ENCODE results near the gene ADAT1. TPM values are rescaled to one million over a fixed set of nuclear protein-coding genes. Genes with fewer than 3 reads are reported as not detected.

ADAT1 gene
- total and polyA plus RNA-seq, 10 of the 15 experiments (the other 5 are each of a cell fraction or from before 2014, with no cell fraction given) = 26.2 to 77.4 (median 55.8) TPM

DNA sequence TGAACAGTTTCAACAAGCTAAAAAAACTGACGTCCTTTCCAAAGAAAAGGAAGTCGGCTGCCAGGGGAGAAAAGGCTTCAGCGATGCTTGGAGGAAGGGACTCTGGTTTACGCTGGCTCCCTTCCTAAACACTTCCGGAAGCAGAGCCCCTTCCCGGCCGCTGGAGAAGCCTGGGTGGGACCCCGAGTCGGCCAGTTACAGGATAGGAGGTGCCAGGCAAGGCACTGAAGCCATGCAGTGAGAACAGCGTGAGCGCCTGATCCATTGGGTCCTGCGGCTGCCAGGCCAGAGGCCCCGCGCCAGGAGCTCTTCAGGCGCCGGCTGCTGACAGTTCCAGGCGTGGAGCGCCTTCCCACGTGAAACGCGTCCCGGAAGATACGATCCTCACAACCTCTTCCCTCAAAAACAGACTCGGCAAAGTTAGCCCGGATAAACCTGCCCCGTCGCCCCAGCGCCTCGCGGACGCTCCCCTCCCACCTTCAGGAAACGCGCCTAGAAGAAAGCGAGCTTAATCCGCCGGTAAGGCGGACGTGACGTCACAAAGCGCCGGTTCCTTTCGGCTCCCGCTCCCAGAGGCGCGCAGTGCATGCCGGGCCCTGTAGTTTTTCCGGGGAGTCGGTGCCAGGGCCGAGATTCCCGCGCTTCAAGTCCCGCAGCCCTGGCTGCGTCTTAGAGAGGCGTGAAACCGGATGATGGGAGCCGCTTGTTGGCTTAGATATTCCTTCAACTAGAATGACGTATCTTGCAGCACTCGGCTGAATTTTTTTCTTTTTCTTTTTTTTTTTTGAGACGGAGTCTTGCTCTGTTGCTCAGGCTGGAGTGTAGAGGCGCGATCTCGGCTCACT is at the start of gene ADAT1 (continued):
- TF ChIP-seq, protein P1, sequence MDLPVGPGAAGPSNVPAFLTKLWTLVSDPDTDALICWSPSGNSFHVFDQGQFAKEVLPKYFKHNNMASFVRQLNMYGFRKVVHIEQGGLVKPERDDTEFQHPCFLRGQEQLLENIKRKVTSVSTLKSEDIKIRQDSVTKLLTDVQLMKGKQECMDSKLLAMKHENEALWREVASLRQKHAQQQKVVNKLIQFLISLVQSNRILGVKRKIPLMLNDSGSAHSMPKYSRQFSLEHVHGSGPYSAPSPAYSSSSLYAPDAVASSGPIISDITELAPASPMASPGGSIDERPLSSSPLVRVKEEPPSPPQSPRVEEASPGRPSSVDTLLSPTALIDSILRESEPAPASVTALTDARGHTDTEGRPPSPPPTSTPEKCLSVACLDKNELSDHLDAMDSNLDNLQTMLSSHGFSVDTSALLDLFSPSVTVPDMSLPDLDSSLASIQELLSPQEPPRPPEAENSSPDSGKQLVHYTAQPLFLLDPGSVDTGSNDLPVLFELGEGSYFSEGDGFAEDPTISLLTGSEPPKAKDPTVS (IDR thresholded peaks at IDR 0.05; ENCODE audit: low read depth, low read length) = peak; percentile 18; the same call in 1 of the 2 replicates
- TF ChIP-seq NFIC (IDR thresholded peaks at IDR 0.05; ENCODE audit: low read depth, low read length) (no peak), CTCF (IDR thresholded peaks at IDR 0.05 in 2 of 3, conservative IDR thresholded peaks at IDR 0.05 in 1 of 3; ENCODE audit: control insufficient read depth in 2 of 3, extremely low read depth in 1 of 3, insufficient read depth in 1 of 3, low read depth in 3 of 3, low read length in 3 of 3) (no peak), RAD51 (IDR thresholded peaks at IDR 0.05) (no peak), SPI1 (IDR thresholded peaks at IDR 0.05; ENCODE audit: borderline replicate concordance, insufficient read depth, low read depth, low read length) (no peak), PAX5 (IDR thresholded peaks at IDR 0.05; ENCODE audit: borderline replicate concordance, low read depth, low read length) (no peak), SUPT20H (IDR thresholded peaks at IDR 0.05; ENCODE audit: borderline replicate concordance, control insufficient read depth, low read depth, low read length) (no peak), TCF3 (IDR thresholded peaks at IDR 0.05; ENCODE audit: borderline replicate concordance, insufficient read depth, low read depth, low read length) (no peak), ZNF687 (IDR thresholded peaks at IDR 0.05) (no peak), POLR2AphosphoS2 (IDR thresholded peaks at IDR 0.05; ENCODE audit: low read depth, low read length) (0 out of 2 replicates have a peak, but pooled peaks have one; percentile 46)
- TF ChIP-seq, protein P2, sequence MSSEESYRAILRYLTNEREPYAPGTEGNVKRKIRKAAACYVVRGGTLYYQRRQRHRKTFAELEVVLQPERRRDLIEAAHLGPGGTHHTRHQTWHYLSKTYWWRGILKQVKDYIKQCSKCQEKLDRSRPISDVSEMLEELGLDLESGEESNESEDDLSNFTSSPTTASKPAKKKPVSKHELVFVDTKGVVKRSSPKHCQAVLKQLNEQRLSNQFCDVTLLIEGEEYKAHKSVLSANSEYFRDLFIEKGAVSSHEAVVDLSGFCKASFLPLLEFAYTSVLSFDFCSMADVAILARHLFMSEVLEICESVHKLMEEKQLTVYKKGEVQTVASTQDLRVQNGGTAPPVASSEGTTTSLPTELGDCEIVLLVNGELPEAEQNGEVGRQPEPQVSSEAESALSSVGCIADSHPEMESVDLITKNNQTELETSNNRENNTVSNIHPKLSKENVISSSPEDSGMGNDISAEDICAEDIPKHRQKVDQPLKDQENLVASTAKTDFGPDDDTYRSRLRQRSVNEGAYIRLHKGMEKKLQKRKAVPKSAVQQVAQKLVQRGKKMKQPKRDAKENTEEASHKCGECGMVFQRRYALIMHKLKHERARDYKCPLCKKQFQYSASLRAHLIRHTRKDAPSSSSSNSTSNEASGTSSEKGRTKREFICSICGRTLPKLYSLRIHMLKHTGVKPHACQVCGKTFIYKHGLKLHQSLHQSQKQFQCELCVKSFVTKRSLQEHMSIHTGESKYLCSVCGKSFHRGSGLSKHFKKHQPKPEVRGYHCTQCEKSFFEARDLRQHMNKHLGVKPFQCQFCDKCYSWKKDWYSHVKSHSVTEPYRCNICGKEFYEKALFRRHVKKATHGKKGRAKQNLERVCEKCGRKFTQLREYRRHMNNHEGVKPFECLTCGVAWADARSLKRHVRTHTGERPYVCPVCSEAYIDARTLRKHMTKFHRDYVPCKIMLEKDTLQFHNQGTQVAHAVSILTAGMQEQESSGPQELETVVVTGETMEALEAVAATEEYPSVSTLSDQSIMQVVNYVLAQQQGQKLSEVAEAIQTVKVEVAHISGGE (CRISPR knock-in tag; IDR thresholded peaks at IDR 0.05) = no peak
- TF ChIP-seq, protein P3, sequence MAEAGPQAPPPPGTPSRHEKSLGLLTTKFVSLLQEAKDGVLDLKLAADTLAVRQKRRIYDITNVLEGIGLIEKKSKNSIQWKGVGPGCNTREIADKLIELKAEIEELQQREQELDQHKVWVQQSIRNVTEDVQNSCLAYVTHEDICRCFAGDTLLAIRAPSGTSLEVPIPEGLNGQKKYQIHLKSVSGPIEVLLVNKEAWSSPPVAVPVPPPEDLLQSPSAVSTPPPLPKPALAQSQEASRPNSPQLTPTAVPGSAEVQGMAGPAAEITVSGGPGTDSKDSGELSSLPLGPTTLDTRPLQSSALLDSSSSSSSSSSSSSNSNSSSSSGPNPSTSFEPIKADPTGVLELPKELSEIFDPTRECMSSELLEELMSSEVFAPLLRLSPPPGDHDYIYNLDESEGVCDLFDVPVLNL (IDR thresholded peaks at IDR 0.05; ENCODE audit: low read depth, low read length) = peak; percentile 74

Data from GM12878 (cell line).